HCT116 (cell line): ENCODE measurements around the gene ST6GALNAC4. TPM values are rescaled to one million over a fixed set of nuclear protein-coding genes. Genes with fewer than 3 reads are reported as not detected.
A peak's percentile ranks its signal among the peaks of the same experiment; 100 is the strongest.

Source experiments
- ATAC-seq: fragments of 200-7000 bp; cut with Tn5 transposase; 2 replicates; pipeline ENCODE4 v1.9.1; 2020; ENCODE audit warnings: mild to moderate bottlenecking, moderate library complexity
- BruUV-seq: library from RNA; stranded (reverse); fragments of 400-500 nt; replicated peaks from 2 replicates; lab custom pipeline; 2021; lab: Mats Ljungman, UMichigan
- CTCF ChIA-PET: fragments of 300-600 bp; sonication (Branson Sonifier 250); formaldehyde crosslinking; loops from one replicate; lab custom pipeline; 2021; ENCODE audit warnings: antibody characterized with exemption; lab: Charles Lee
- POLR2A ChIA-PET: fragments of 300-600, 350-600 bp; sonication (Branson Sonifier 250); formaldehyde crosslinking; loops from one replicate; lab custom pipeline; 2021; ENCODE audit warnings: antibody characterized with exemption; lab: Charles Lee
- RAD21 ChIA-PET, 2 experiments: fragments of 300-600 bp; sonication (Branson Sonifier 250); formaldehyde crosslinking; loops; one replicate each; lab custom pipeline; 2023; ENCODE audit warnings: low total read pairs in 2 of 2; ENCODE audit not compliant: uncharacterized antibody in 2 of 2, unreplicated experiment in 2 of 2, low non-redundant PET in 1 of 2; lab: Charles Lee
- DNase-seq: peaks from one replicate; pipeline ENCODE4 v3.0.0-alpha.2; 2010; ENCODE audit warnings: low read depth, low spot score
- H2AFZ ChIP-seq: fragments of 200-600 bp; shearing (Covaris generic), sonication (generic); 2 replicates; pipeline ENCODE4 v1.6.1; 2017; ENCODE audit warnings: low read depth, mixed run types, mixed read lengths, antibody characterized with exemption, low read length; ENCODE audit not compliant: poor library complexity, severe bottlenecking
- H3K27ac ChIP-seq: 2 replicates; pipeline ENCODE4 v1.5.1; 2012; ENCODE audit warnings: low read depth, low read length
- H3K27me3 ChIP-seq: fragments of 200-600 bp; sonication (generic); 2 replicates; pipeline ENCODE4 v1.6.1; 2016; ENCODE audit warnings: mixed run types, low read length, mixed read lengths; ENCODE audit not compliant: insufficient read depth
- H3K36me3 ChIP-seq, 2 experiments: fragments of 200-500 bp in 1 of 2; fragments of 200-600 bp in 1 of 2; sonication (Bioruptor generic) in 1 of 2; sonication (generic) in 1 of 2; 2 replicates each; pipeline versions ENCODE4 v1.5.1 to v1.6.1; 2014 to 2016; ENCODE audit warnings: low read length in 2 of 2, inconsistent platforms in 1 of 2, mixed read lengths in 1 of 2, mixed run types in 1 of 2; ENCODE audit not compliant: insufficient read depth in 2 of 2, control insufficient read depth in 1 of 2
- H3K4me1 ChIP-seq, 2 experiments: fragments of 200-600 bp in 1 of 2; sonication (generic) in 1 of 2; 2 replicates each; pipeline versions ENCODE4 v1.5.1 to v1.6.1; 2012 to 2017; ENCODE audit warnings: low read length in 2 of 2, inconsistent platforms in 1 of 2, mild to moderate bottlenecking in 1 of 2, mixed read lengths in 1 of 2, mixed run types in 1 of 2, moderate library complexity in 1 of 2; ENCODE audit not compliant: insufficient read depth in 2 of 2, control insufficient read depth in 1 of 2
- H3K4me2 ChIP-seq: fragments of 200-600 bp; sonication (generic); 2 replicates; pipeline ENCODE4 v1.6.1; 2017; ENCODE audit warnings: mixed run types, low read length, mixed read lengths
- H3K4me3 ChIP-seq, 2 experiments: fragments of 200-600 bp in 1 of 2; sonication (generic) in 1 of 2; replicated peaks in 1 of 2; 2 replicates each; pipeline ENCODE4 v1.5.1; 2011 to 2016; ENCODE audit warnings: low read length in 2 of 2, control low read depth in 1 of 2, low read depth in 1 of 2, mild to moderate bottlenecking in 1 of 2, mixed read lengths in 1 of 2, mixed run types in 1 of 2
- H3K79me2 ChIP-seq: fragments of 200-600 bp; sonication (generic); 2 replicates; pipeline ENCODE4 v1.6.1; 2017; ENCODE audit warnings: mild to moderate bottlenecking, mixed run types, low read length, moderate library complexity, mixed read lengths; ENCODE audit not compliant: insufficient read depth
- H3K9ac ChIP-seq: fragments of 200-600 bp; sonication (generic); 2 replicates; pipeline ENCODE4 v1.6.1; 2016; ENCODE audit warnings: low read length, mixed read lengths
- H3K9me2 ChIP-seq: fragments of 200-600 bp; sonication (generic), shearing (Covaris generic); 2 replicates; pipeline ENCODE4 v1.6.1; 2017; ENCODE audit warnings: mixed run types, mild to moderate bottlenecking, moderate library complexity; ENCODE audit not compliant: insufficient read depth
- H3K9me3 ChIP-seq, 2 experiments: fragments of 200-500 bp in 1 of 2; fragments of 200-600 bp in 1 of 2; sonication (Bioruptor generic) in 1 of 2; sonication (generic) in 1 of 2; 2 replicates each; pipeline ENCODE4 v1.6.1; 2014 to 2017; ENCODE audit warnings: low read length in 2 of 2, mixed read lengths in 2 of 2, inconsistent platforms in 1 of 2, low read depth in 1 of 2, mild to moderate bottlenecking in 1 of 2, mixed run types in 1 of 2, moderate library complexity in 1 of 2; ENCODE audit not compliant: control insufficient read depth in 1 of 2, insufficient read depth in 1 of 2
- H4K20me1 ChIP-seq: fragments of 200-600 bp; sonication (generic), shearing (Covaris generic); 2 replicates; pipeline ENCODE4 v1.6.1; 2017; ENCODE audit warnings: mixed run types, mild to moderate bottlenecking, moderate library complexity; ENCODE audit not compliant: insufficient read depth
- CBX3 ChIP-seq: IDR thresholded peaks from 2 replicates; pipeline ENCODE4 v1.6.1; 2012; ENCODE audit warnings: low read depth
- FOSL1 ChIP-seq: IDR thresholded peaks from 2 replicates; pipeline ENCODE4 v1.6.1; 2012; ENCODE audit warnings: low read depth
- POLR2AphosphoS5 ChIP-seq: IDR thresholded peaks from 2 replicates; pipeline ENCODE4 v1.6.1; 2011; ENCODE audit warnings: mild to moderate bottlenecking, low read depth, low read length, moderate library complexity
- TCF7L2 ChIP-seq: IDR thresholded peaks from 2 replicates; pipeline ENCODE4 v1.7.0; 2011; ENCODE audit warnings: borderline replicate concordance, inconsistent platforms; ENCODE audit not compliant: insufficient read depth, insufficient read length; ENCODE audit errors: extremely low read depth
- YY1 ChIP-seq: IDR thresholded peaks from 2 replicates; pipeline ENCODE4 v1.6.1; 2011; ENCODE audit warnings: low read length, low read depth, moderate library complexity, mild to moderate bottlenecking; ENCODE audit not compliant: insufficient replicate concordance; ENCODE audit errors: extremely low read depth
- intact Hi-C: fragments of 100-400 bp; cut with micrococcal nuclease; formaldehyde crosslinking; loops from 2 replicates; pipeline ENCODE4 v1.10.0; 2022
- total RNA-seq: library from RNA; stranded (reverse); gene quantifications from one replicate; pipeline ENCODE4 v1.2.1, GENCODE V29; 2021; ENCODE audit not compliant: unreplicated experiment
- TF ChIP-seq, protein P1 (sequence below), 3 experiments: fragments of 200-600 bp in 1 of 3; sonication (generic) in 1 of 3; IDR thresholded peaks in 2 of 3; conservative IDR thresholded peaks in 1 of 3; 2 replicates each; pipeline ENCODE4 v1.5.1; 2012 to 2017; ENCODE audit warnings: low read depth in 2 of 3, low read length in 2 of 3, antibody characterized with exemption in 1 of 3, borderline replicate concordance in 1 of 3, control low read depth in 1 of 3, mild to moderate bottlenecking in 1 of 3, mixed read lengths in 1 of 3, mixed run types in 1 of 3, moderate library complexity in 1 of 3; ENCODE audit not compliant: insufficient read depth in 1 of 3
- TF ChIP-seq, protein P2 (sequence below): IDR thresholded peaks from 2 replicates; pipeline ENCODE4 v1.6.1; 2012
- TF ChIP-seq, protein P3 (sequence below): IDR thresholded peaks from 2 replicates; pipeline ENCODE4 v1.6.1; 2011; ENCODE audit warnings: mild to moderate bottlenecking, low read length, moderate library complexity; ENCODE audit not compliant: insufficient replicate concordance; ENCODE audit errors: extremely low read depth

Gene ST6GALNAC4
- total RNA-seq, 1 experiment from 2014 or later: 49.4 TPM

DNA sequence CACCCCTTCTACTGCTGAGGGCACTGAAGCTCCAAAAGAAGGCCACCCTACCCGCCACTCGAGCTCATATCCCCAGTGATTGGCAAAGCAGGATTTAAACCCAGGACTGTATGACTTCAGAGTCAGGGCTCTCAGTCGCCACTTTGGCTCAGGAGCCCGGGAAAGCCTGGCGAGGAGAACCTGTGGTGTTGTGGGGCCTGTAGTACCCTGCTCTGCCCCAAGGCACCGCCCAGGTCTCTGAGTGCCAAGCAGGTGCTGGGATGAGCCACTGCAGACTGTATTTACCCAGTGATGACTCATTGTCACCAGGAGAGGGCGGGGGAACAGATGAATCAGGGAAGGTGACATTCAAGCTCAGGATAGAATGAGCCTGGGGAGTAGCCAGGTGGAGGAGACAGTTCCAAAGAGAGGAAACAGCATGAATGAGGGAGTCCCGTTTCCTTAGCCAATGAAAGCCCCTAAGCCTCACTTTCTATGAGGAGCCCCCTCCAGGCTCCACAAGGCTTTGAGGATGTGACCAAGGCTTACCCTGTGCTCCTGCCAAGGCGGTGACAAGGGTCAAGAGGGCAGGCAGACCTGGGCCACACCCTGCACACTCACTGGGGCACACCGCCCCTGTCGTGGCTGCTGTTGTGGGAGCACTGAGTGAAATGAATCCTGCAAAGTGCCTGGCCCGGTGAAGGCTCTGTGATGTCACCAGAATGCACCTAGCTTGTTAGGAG is 38.6 kb upstream of the ST6GALNAC4 start:
- peak overlapping the region; percentile 26 to 49 for H3K4me3 ChIP-seq
- no peaks in the 10 kb centered on the region for H3K36me3 ChIP-seq
- H3K4me1 ChIP-seq: peaks cover 61 to 79% of the 10 kb centered on the region in 2 experiments
- H4K20me1 ChIP-seq: peaks cover 4% of the 10 kb centered on the region; the same call in 1 of the 2 replicates
- H3K9ac ChIP-seq: peak overlapping the region; percentile 63
- H3K9me2 ChIP-seq: no peaks in the 10 kb centered on the region
- no peak overlapping the region for H2AFZ ChIP-seq
- no peaks in the 10 kb centered on the region for H3K27me3 ChIP-seq
- H3K4me2 ChIP-seq: peak overlapping the region; percentile 85
- ATAC-seq (peak; percentile 93), DNase-seq (peak; percentile 98)
- H3K27ac ChIP-seq: peak overlapping the region; percentile 79
- ChIA-PET CTCF (interaction anchor here (0.8 to 4.0 kb wide), 7 partner anchors 10 to 162 kb away, joined by 3 to 37 read pairs (median 6); partner anchors contain the start of gene NAIF1), POLR2A (interaction anchor here (1.0 to 2.2 kb wide), 8 partner anchors 10 to 125 kb away, joined by 3 to 8 read pairs (median 3); partner anchors contain the start of gene EEIG1)
- TF ChIP-seq, protein P1, sequence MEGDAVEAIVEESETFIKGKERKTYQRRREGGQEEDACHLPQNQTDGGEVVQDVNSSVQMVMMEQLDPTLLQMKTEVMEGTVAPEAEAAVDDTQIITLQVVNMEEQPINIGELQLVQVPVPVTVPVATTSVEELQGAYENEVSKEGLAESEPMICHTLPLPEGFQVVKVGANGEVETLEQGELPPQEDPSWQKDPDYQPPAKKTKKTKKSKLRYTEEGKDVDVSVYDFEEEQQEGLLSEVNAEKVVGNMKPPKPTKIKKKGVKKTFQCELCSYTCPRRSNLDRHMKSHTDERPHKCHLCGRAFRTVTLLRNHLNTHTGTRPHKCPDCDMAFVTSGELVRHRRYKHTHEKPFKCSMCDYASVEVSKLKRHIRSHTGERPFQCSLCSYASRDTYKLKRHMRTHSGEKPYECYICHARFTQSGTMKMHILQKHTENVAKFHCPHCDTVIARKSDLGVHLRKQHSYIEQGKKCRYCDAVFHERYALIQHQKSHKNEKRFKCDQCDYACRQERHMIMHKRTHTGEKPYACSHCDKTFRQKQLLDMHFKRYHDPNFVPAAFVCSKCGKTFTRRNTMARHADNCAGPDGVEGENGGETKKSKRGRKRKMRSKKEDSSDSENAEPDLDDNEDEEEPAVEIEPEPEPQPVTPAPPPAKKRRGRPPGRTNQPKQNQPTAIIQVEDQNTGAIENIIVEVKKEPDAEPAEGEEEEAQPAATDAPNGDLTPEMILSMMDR (IDR thresholded peaks at IDR 0.05 in 2 of 3, conservative IDR thresholded peaks at IDR 0.05 in 1 of 3; ENCODE audit: borderline replicate concordance in 1 of 3, insufficient read depth in 1 of 3, low read depth in 2 of 3, low read length in 2 of 3): peak in 2 of 3 experiments; percentile 45 to 57; a peak in 4 of 6 replicates
- peak; percentile 64 for TF ChIP-seq TCF7L2
- TF ChIP-seq, protein P2, sequence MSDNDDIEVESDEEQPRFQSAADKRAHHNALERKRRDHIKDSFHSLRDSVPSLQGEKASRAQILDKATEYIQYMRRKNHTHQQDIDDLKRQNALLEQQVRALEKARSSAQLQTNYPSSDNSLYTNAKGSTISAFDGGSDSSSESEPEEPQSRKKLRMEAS: no peak
- TF ChIP-seq YY1: peak; percentile 16
- TF ChIP-seq FOSL1: no peak
- TF ChIP-seq, protein P3, sequence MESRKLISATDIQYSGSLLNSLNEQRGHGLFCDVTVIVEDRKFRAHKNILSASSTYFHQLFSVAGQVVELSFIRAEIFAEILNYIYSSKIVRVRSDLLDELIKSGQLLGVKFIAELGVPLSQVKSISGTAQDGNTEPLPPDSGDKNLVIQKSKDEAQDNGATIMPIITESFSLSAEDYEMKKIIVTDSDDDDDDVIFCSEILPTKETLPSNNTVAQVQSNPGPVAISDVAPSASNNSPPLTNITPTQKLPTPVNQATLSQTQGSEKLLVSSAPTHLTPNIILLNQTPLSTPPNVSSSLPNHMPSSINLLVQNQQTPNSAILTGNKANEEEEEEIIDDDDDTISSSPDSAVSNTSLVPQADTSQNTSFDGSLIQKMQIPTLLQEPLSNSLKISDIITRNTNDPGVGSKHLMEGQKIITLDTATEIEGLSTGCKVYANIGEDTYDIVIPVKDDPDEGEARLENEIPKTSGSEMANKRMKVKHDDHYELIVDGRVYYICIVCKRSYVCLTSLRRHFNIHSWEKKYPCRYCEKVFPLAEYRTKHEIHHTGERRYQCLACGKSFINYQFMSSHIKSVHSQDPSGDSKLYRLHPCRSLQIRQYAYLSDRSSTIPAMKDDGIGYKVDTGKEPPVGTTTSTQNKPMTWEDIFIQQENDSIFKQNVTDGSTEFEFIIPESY: peak; percentile 59
- TF ChIP-seq CBX3: no peak
- peak; percentile 72 for TF ChIP-seq POLR2AphosphoS5
- TF ChIP-seq, all 23 proteins: peak for 5
- no TSS peak for BruUV-seq
- H3K79me2 ChIP-seq: peaks cover 78% of the 10 kb centered on the region
- intact Hi-C loops: no loop called here
- H3K9me3 ChIP-seq: no peaks in the 10 kb centered on the region; a peak in 1 of 4 replicates
- RAD21 ChIA-PET: interaction anchor here in 1 of 2 experiments (1.0 to 1.4 kb wide), 2 partner anchors 15 to 80 kb away, joined by 3 read pairs; no protein-coding TSS in a partner anchor
